Neuronal stem cell (in vitro differentiated cells): ENCODE results near the gene SOX9.

ENCODE experiments used
- DNase-seq: peaks from one replicate; pipeline ENCODE4 v3.0.0-alpha.2; 2013; ENCODE audit warnings: low spot score
- H2AFZ ChIP-seq: one replicate; pipeline ENCODE4 v1.6.1; 2013; ENCODE audit warnings: mild to moderate bottlenecking, low read length, inconsistent platforms
- H2AK5ac ChIP-seq: 2 replicates; pipeline ENCODE4 v1.6.1; 2013; ENCODE audit warnings: low read depth, mild to moderate bottlenecking, inconsistent platforms, low read length, moderate library complexity, mixed read lengths
- H2BK120ac ChIP-seq: 2 replicates; pipeline ENCODE4 v1.6.1; 2013; ENCODE audit warnings: low read depth, mild to moderate bottlenecking, inconsistent platforms, low read length, moderate library complexity, mixed read lengths
- H2BK12ac ChIP-seq: one replicate; pipeline ENCODE4 v1.6.1; 2013; ENCODE audit warnings: low read length, inconsistent platforms
- H2BK15ac ChIP-seq: 2 replicates; pipeline ENCODE4 v1.6.1; 2013; ENCODE audit warnings: mild to moderate bottlenecking, low read length, inconsistent platforms, mixed read lengths
- H2BK5ac ChIP-seq: one replicate; pipeline ENCODE4 v1.6.1; 2013; ENCODE audit warnings: inconsistent platforms, mild to moderate bottlenecking, low read length, moderate library complexity
- H3K14ac ChIP-seq: one replicate; pipeline ENCODE4 v1.6.1; 2013; ENCODE audit warnings: low read length, inconsistent platforms
- H3K18ac ChIP-seq: 2 replicates; pipeline ENCODE4 v1.6.1; 2013; ENCODE audit warnings: low read length, inconsistent platforms
- H3K23ac ChIP-seq: 2 replicates; pipeline ENCODE4 v1.6.1; 2013; ENCODE audit warnings: low read depth, mild to moderate bottlenecking, mixed read lengths, low read length, inconsistent platforms; ENCODE audit not compliant: poor library complexity
- H3K27ac ChIP-seq: replicated peaks from 3 replicates; pipeline ENCODE4 v1.5.1; 2013; ENCODE audit warnings: low read length, inconsistent platforms
- H3K27me3 ChIP-seq, 3 experiments: 2 replicates each; pipeline ENCODE4 v1.6.1; 2013; ENCODE audit warnings: low read length in 3 of 3, mild to moderate bottlenecking in 2 of 3, inconsistent platforms in 1 of 3, low read depth in 1 of 3, mixed read lengths in 1 of 3, moderate library complexity in 1 of 3; ENCODE audit not compliant: control insufficient read depth in 3 of 3, insufficient read depth in 3 of 3
- H3K36me3 ChIP-seq, 2 donors: replicated peaks in 1 of 2; 2 replicates each; pipeline ENCODE4 v1.6.1; 2013; ENCODE audit warnings: low read length in 2 of 2; ENCODE audit not compliant: control insufficient read depth in 2 of 2, insufficient read depth in 2 of 2
- H3K4ac ChIP-seq: 2 replicates; pipeline ENCODE4 v1.6.1; 2013; ENCODE audit warnings: inconsistent platforms, mild to moderate bottlenecking, low read length, moderate library complexity
- H3K4me1 ChIP-seq, 2 donors: 1 replicate in 1 of 2; 2 replicates in 1 of 2; pipeline ENCODE4 v1.6.1; 2013; ENCODE audit warnings: low read length in 2 of 2, low read depth in 1 of 2; ENCODE audit not compliant: control insufficient read depth in 2 of 2, insufficient read depth in 1 of 2
- H3K4me2 ChIP-seq: one replicate; pipeline ENCODE4 v1.6.1; 2013; ENCODE audit warnings: mild to moderate bottlenecking, low read length, inconsistent platforms; ENCODE audit not compliant: insufficient read depth, poor library complexity, severe bottlenecking
- H3K4me3 ChIP-seq, 2 donors: 2 replicates each; pipeline ENCODE4 v1.5.1; 2013; ENCODE audit warnings: low read length in 2 of 2, mild to moderate bottlenecking in 2 of 2, inconsistent platforms in 1 of 2, moderate library complexity in 1 of 2
- H3K79me1 ChIP-seq: one replicate; pipeline ENCODE4 v1.6.1; 2013; ENCODE audit warnings: low read depth, mild to moderate bottlenecking, inconsistent platforms, low read length, moderate library complexity
- H3K9ac ChIP-seq: one replicate; pipeline ENCODE4 v1.6.1; 2013; ENCODE audit warnings: mild to moderate bottlenecking, low read depth, low read length, inconsistent platforms; ENCODE audit not compliant: poor library complexity
- H3K9me3 ChIP-seq, 2 donors: replicated peaks in 1 of 2; 2 replicates each; pipeline versions ENCODE3 to v1.6.1; 2013; ENCODE audit warnings: low read length in 2 of 2, mild to moderate bottlenecking in 2 of 2, inconsistent platforms in 1 of 2, low read depth in 1 of 2, mixed read lengths in 1 of 2, moderate library complexity in 1 of 2; ENCODE audit not compliant: control insufficient read depth in 2 of 2, insufficient read depth in 1 of 2
- H4K8ac ChIP-seq: one replicate; pipeline ENCODE4 v1.6.1; 2013; ENCODE audit warnings: low read depth, mild to moderate bottlenecking, inconsistent platforms, low read length, moderate library complexity
- H4K91ac ChIP-seq: one replicate; pipeline ENCODE4 v1.6.1; 2013; ENCODE audit warnings: low read length, low read depth, mild to moderate bottlenecking, inconsistent platforms; ENCODE audit not compliant: poor library complexity
- WGBS, 2 donors: extraction: QIAGEN DNeasy Blood & Tissue Kit; methylation state at CpG; one replicate each; pipeline ENCODE4 v1.1.7; 2013; ENCODE audit warnings: missing lambda C conversion rate in 2 of 2, mixed read lengths in 1 of 2; ENCODE audit not compliant: insufficient read length in 2 of 2, insufficient replicate concordance in 1 of 2; ENCODE audit errors: extremely low coverage in 2 of 2; 5-methylcytosine and 5-hydroxymethylcytosine counted together

The SOX9 gene

GRCh38 chr17:72135546-72136325 is 14.9 kb downstream of the SOX9 start:
- no peak overlapping the region for H2AK5ac ChIP-seq
- no peak overlapping the region for H2BK12ac ChIP-seq
- H2AFZ ChIP-seq, result no peak overlapping the region
- H3K27me3 ChIP-seq, result no peaks in the 10 kb centered on the region
- no peak overlapping the region for H2BK120ac ChIP-seq
- no peak overlapping the region for H3K23ac ChIP-seq
- no peaks in the 10 kb centered on the region for H3K79me1 ChIP-seq
- H3K4me1 ChIP-seq, result peaks cover 0 to 7% of the 10 kb centered on the region in 2 donors
- no peak overlapping the region for H3K18ac ChIP-seq
- DNase-seq, result no peak
- no peaks in the 10 kb centered on the region for H3K36me3 ChIP-seq
- no peak overlapping the region for H4K91ac ChIP-seq
- H3K27ac ChIP-seq, result no peak overlapping the region
- H4K8ac ChIP-seq, result no peak overlapping the region
- H3K4ac ChIP-seq, result no peak overlapping the region
- WGBS, 2 donors, result no CpG with 5 or more reads among the region's 5 CpGs
- no peak overlapping the region for H2BK5ac ChIP-seq
- H3K4me2 ChIP-seq, result no peak overlapping the region
- no peak overlapping the region for H2BK15ac ChIP-seq
- no peaks in the 10 kb centered on the region for H3K9me3 ChIP-seq
- no peak overlapping the region for H3K9ac ChIP-seq
- no peak overlapping the region for H3K14ac ChIP-seq
- H3K4me3 ChIP-seq, result no peak overlapping the region

- H3K9ac ChIP-seq, result no peak overlapping the region
- H3K4me1 ChIP-seq, result peaks cover 0 to 7% of the 10 kb centered on the region in 2 donors
- no peaks in the 10 kb centered on the region for H3K79me1 ChIP-seq
- H2BK5ac ChIP-seq, result no peak overlapping the region
- no peak overlapping the region for H4K91ac ChIP-seq
- no peak overlapping the region for H3K4me3 ChIP-seq
- no peak overlapping the region for H3K4ac ChIP-seq
- no peak overlapping the region for H3K27ac ChIP-seq
- no peak overlapping the region for H3K23ac ChIP-seq
- H2AK5ac ChIP-seq, result no peak overlapping the region
- no peak overlapping the region for H3K14ac ChIP-seq
- no peaks in the 10 kb centered on the region for H3K27me3 ChIP-seq
- H2AFZ ChIP-seq, result no peak overlapping the region
- no CpG with 5 or more reads among the region's 5 CpGs for WGBS, 2 donors
- no peak overlapping the region for H2BK15ac ChIP-seq
- no peak overlapping the region for H3K18ac ChIP-seq
- no peak overlapping the region for H3K4me2 ChIP-seq
- H3K36me3 ChIP-seq, result no peaks in the 10 kb centered on the region
- no peak overlapping the region for H2BK120ac ChIP-seq
- H2BK12ac ChIP-seq, result no peak overlapping the region
- no peak overlapping the region for H4K8ac ChIP-seq
- no peak for DNase-seq
- no peaks in the 10 kb centered on the region for H3K9me3 ChIP-seq
Observed at GRCh38 chr17:72136692-72137091, 15.9 kb downstream of the SOX9 start.

GRCh38 chr17:72137161-72137560 is 16.3 kb downstream of the SOX9 start:
- H3K18ac ChIP-seq, result peak overlapping the region; percentile 36
- H2BK5ac ChIP-seq, result no peak overlapping the region
- no peaks in the 10 kb centered on the region for H3K27me3 ChIP-seq
- H2BK15ac ChIP-seq, result no peak overlapping the region
- no peak overlapping the region for H3K4ac ChIP-seq
- no peak overlapping the region for H2AFZ ChIP-seq
- no peak for DNase-seq
- no peaks in the 10 kb centered on the region for H3K79me1 ChIP-seq
- no peak overlapping the region for H4K8ac ChIP-seq
- WGBS, 2 donors, result no CpG with 5 or more reads among the region's 9 CpGs
- H3K9me3 ChIP-seq, result no peaks in the 10 kb centered on the region
- no peak overlapping the region for H3K14ac ChIP-seq
- H3K4me3 ChIP-seq, result no peak overlapping the region
- peak overlapping the region; percentile 54 for H3K9ac ChIP-seq
- peaks cover 0 to 7% of the 10 kb centered on the region in 2 donors for H3K4me1 ChIP-seq
- no peak overlapping the region for H3K27ac ChIP-seq
- no peak overlapping the region for H3K23ac ChIP-seq
- H2AK5ac ChIP-seq, result no peak overlapping the region
- no peak overlapping the region for H4K91ac ChIP-seq
- no peak overlapping the region for H2BK120ac ChIP-seq
- H2BK12ac ChIP-seq, result no peak overlapping the region
- H3K4me2 ChIP-seq, result no peak overlapping the region
- H3K36me3 ChIP-seq, result no peaks in the 10 kb centered on the region

GRCh38 chr17:72139212-72139611 is 18.4 kb downstream of the SOX9 start:
- H2BK15ac ChIP-seq, result no peak overlapping the region
- no peak overlapping the region for H3K4me2 ChIP-seq
- peaks cover 0 to 7% of the 10 kb centered on the region in 2 donors for H3K4me1 ChIP-seq
- H2BK5ac ChIP-seq, result no peak overlapping the region
- H2AK5ac ChIP-seq, result no peak overlapping the region
- no peak overlapping the region for H4K91ac ChIP-seq
- WGBS, 2 donors, result no CpG with 5 or more reads among the region's 1 CpG
- H3K27me3 ChIP-seq, result no peaks in the 10 kb centered on the region
- no peak overlapping the region for H3K4ac ChIP-seq
- H2BK120ac ChIP-seq, result no peak overlapping the region
- H3K79me1 ChIP-seq, result no peaks in the 10 kb centered on the region
- H3K14ac ChIP-seq, result no peak overlapping the region
- no peak overlapping the region for H3K23ac ChIP-seq
- H4K8ac ChIP-seq, result no peak overlapping the region
- no peaks in the 10 kb centered on the region for H3K36me3 ChIP-seq
- H2BK12ac ChIP-seq, result no peak overlapping the region
- H2AFZ ChIP-seq, result no peak overlapping the region
- no peaks in the 10 kb centered on the region for H3K9me3 ChIP-seq
- H3K9ac ChIP-seq, result no peak overlapping the region
- H3K18ac ChIP-seq, result no peak overlapping the region
- H3K4me3 ChIP-seq, result no peak overlapping the region
- no peak overlapping the region for H3K27ac ChIP-seq
- DNase-seq, result no peak
